SU-DHL-6 (cell line): Measurements from ENCODE around the gene CGN.

Experiments used
- H2AFZ ChIP-seq: fragments of 200-600 bp; sonication (generic); 2 replicates; pipeline ENCODE4 v1.6.1; 2014; ENCODE audit warnings: low read depth, mild to moderate bottlenecking, moderate library complexity, mixed read lengths, antibody characterized with exemption, low read length; ENCODE audit not compliant: severe bottlenecking
- H3F3A ChIP-seq: fragments of 200-600 bp; shearing (Covaris generic); 2 replicates; pipeline ENCODE4 v1.6.0; 2016; ENCODE audit warnings: antibody characterized with exemption, mild to moderate bottlenecking; ENCODE audit not compliant: insufficient read depth
- H3K27ac ChIP-seq: fragments of 200-600 bp; sonication (generic); 2 replicates; pipeline ENCODE4 v1.5.1; 2016; ENCODE audit warnings: low read depth, mild to moderate bottlenecking, low read length, moderate library complexity, mixed read lengths
- H3K27me3 ChIP-seq: fragments of 200-600 bp; sonication (generic), shearing (Covaris generic); 2 replicates; pipeline ENCODE4 v1.6.0; 2014; ENCODE audit warnings: mild to moderate bottlenecking, low read length
- H3K36me3 ChIP-seq: fragments of 200-600 bp; sonication (generic); 2 replicates; pipeline ENCODE4 v1.6.1; 2014; ENCODE audit warnings: mild to moderate bottlenecking, low read length, mixed read lengths
- H3K4me2 ChIP-seq: fragments of 300-600, 200-600 bp; shearing (Covaris generic), sonication (generic); 2 replicates; pipeline ENCODE4 v1.6.0; 2014; ENCODE audit warnings: low read length, low read depth, mild to moderate bottlenecking; ENCODE audit not compliant: poor library complexity, severe bottlenecking
- H3K4me3 ChIP-seq: fragments of 200-600 bp; sonication (generic); 2 replicates; pipeline ENCODE4 v1.5.1; 2014; ENCODE audit warnings: antibody characterized with exemption, low read length, mild to moderate bottlenecking, mixed read lengths; ENCODE audit not compliant: insufficient read depth, poor library complexity, severe bottlenecking
- H3K79me2 ChIP-seq: fragments of 200-600 bp; sonication (generic); 2 replicates; pipeline ENCODE4 v1.6.1; 2014; ENCODE audit warnings: mild to moderate bottlenecking, low read length, moderate library complexity; ENCODE audit not compliant: insufficient read depth
- H3K9ac ChIP-seq: fragments of 200-600 bp; sonication (generic); 2 replicates; pipeline ENCODE4 v1.7.0; 2014; ENCODE audit warnings: mild to moderate bottlenecking, low read length
- H3K9me2 ChIP-seq: fragments of 200-600 bp; sonication (generic); replicated peaks from 2 replicates; pipeline ENCODE4 v1.6.1; 2014; ENCODE audit warnings: low read length; ENCODE audit not compliant: insufficient read depth
- H3K9me3 ChIP-seq: fragments of 200-600 bp; sonication (generic); 2 replicates; pipeline ENCODE4 v1.6.1; 2014; ENCODE audit warnings: low read length, mixed read lengths; ENCODE audit not compliant: insufficient read depth
- H4K20me1 ChIP-seq: fragments of 200-600 bp; sonication (generic); 2 replicates; pipeline ENCODE4 v1.6.1; 2014; ENCODE audit warnings: low read depth, mild to moderate bottlenecking, antibody characterized with exemption, low read length, moderate library complexity, mixed read lengths
- CTCF ChIP-seq: fragments of 200-600 bp; sonication (generic); IDR thresholded peaks from one replicate; pipeline ENCODE4 v1.5.1; 2017; ENCODE audit warnings: antibody characterized with exemption, mild to moderate bottlenecking, low read length, moderate library complexity; ENCODE audit not compliant: insufficient read depth, poor library complexity, severe bottlenecking
- EZH2phosphoT487 ChIP-seq: fragments of 200-600 bp; sonication (generic), shearing (Covaris generic); conservative IDR thresholded peaks from 2 replicates; pipeline ENCODE4 v1.6.1; 2018; ENCODE audit warnings: mild to moderate bottlenecking, antibody characterized with exemption, low read length, moderate library complexity, mixed read lengths

CGN gene

GRCh38 chr1:151524736-151525135 is 13.5 kb downstream of the CGN start:
- no peak overlapping the region for H3K4me3 ChIP-seq
- H3K9me3 ChIP-seq = no peaks in the 10 kb centered on the region
- H3K36me3 ChIP-seq = no peaks in the 10 kb centered on the region
- no peak for TF ChIP-seq CTCF
- TF ChIP-seq EZH2phosphoT487 = no peak
- no peak overlapping the region for H2AFZ ChIP-seq
- H3K9me2 ChIP-seq = no peaks in the 10 kb centered on the region
- H3K27ac ChIP-seq = no peak overlapping the region
- no peak overlapping the region for H3K4me2 ChIP-seq
- H3K9ac ChIP-seq = no peak overlapping the region
- H4K20me1 ChIP-seq = no peaks in the 10 kb centered on the region
- no peaks in the 10 kb centered on the region for H3K79me2 ChIP-seq
- no peaks in the 10 kb centered on the region for H3F3A ChIP-seq
- no peaks in the 10 kb centered on the region for H3K27me3 ChIP-seq

GRCh38 chr1:151526735-151527525 is 15.7 kb downstream of the CGN start:
- Histone ChIP-seq H3K9me2 (no peaks in the 10 kb centered on the region), H3F3A (no peaks in the 10 kb centered on the region), H3K4me3 (no peak overlapping the region), H3K36me3 (no peaks in the 10 kb centered on the region), H3K27ac (no peak overlapping the region), H4K20me1 (no peaks in the 10 kb centered on the region), H3K9ac (no peak overlapping the region), H3K4me2 (no peak overlapping the region), H3K79me2 (no peaks in the 10 kb centered on the region), H3K27me3 (no peaks in the 10 kb centered on the region), H3K9me3 (no peaks in the 10 kb centered on the region), H2AFZ (no peak overlapping the region)
- no peak for TF ChIP-seq EZH2phosphoT487
- TF ChIP-seq CTCF = no peak

GRCh38 chr1:151529211-151529702 is 18.1 kb downstream of the CGN start:
- Histone ChIP-seq H3K27me3 (no peaks in the 10 kb centered on the region), H3K79me2 (no peaks in the 10 kb centered on the region), H3K36me3 (no peaks in the 10 kb centered on the region), H3K4me2 (no peak overlapping the region), H3K9ac (no peak overlapping the region), H2AFZ (no peak overlapping the region), H3F3A (no peaks in the 10 kb centered on the region), H4K20me1 (no peaks in the 10 kb centered on the region), H3K9me3 (no peaks in the 10 kb centered on the region), H3K9me2 (no peaks in the 10 kb centered on the region), H3K4me3 (no peak overlapping the region), H3K27ac (no peak overlapping the region)
- no peak for TF ChIP-seq CTCF
- no peak for TF ChIP-seq EZH2phosphoT487
